Measurements from ENCODE around the gene ANAPC15.
A peak's percentile ranks its signal among the peaks of the same experiment; 100 is the strongest.

DNA sequence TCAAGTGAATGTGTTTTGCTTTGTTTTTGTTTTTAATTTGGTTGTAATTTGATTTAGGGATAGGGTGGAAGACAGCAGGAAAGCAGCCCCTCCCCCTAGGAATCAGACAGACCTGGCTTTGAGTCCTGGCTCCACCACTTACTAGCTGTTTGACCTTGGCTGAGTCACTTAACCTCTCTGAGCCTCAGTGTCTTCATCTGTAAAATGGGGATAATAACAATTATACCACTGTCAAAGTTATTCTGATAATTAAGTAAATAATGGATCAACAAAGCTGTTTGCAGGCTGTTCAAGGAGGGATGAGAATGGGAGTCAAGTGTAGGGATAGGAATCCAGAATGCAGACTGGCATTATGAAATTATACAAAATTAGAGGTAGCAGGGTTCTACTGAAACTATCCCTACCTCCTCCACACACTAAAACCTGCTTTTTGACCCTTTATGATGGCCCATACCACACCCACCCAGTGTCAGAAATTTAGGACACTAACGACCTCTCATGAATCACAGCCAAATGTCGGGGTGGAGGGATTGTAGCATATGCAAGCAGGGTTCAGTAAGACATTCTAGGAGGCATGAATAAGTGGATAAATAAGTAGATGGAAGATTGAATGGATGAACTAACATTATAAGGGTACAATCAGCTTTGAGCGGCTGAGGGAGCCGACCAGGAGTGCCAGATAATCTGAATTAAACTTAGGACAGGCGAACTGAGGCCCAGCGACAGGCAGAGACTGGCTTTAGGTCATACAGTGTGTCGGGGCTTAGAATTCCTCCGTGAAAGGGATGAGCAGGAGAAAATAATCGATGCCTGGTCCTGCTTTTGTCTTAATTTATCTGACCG is 974 bp downstream of the ANAPC15 start:
- TF ChIP-seq POLR2A (IDR thresholded peaks at IDR 0.05; ENCODE audit: low read depth, low read length), result no peak
- peak; percentile 2; the same call in 1 of the 2 replicates for TF ChIP-seq POLR2AphosphoS5 (IDR thresholded peaks at IDR 0.05; ENCODE audit: low read depth, low read length)

Measured in GM12892 (cell line).